ENCODE data around the gene JAKMIP1. TPM values are rescaled to one million over a fixed set of nuclear protein-coding genes. Genes with fewer than 3 reads are reported as not detected.

Gene JAKMIP1
- total and polyA plus RNA-seq, 2 of the 13 experiments (the other 11 are each of a cell fraction or from before 2014, with no cell fraction given) = not detected

DNA sequence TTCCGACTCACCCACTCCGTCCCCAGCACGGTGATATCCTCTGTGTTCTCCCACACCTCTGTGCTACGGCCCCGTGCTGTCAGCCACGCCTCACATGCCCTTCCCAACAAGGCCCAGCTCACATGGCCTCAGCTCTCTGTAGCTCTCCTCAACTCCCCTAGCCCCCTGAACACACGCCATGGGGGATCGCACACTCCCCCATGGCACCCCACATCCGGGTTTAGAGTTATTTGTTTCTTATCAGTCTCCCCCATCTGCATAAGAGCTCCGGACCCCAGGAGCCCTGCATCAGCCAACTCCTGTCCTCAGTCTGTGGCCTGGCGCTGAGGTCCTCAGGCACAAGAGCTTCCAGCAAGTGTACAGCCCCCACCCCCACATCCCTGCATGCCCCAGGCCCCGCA is 189.1 kb downstream of the JAKMIP1 start (continued):
- no peak for TF ChIP-seq ZNF253 (CRISPR knock-in tag; IDR thresholded peaks at IDR 0.05; ENCODE audit: borderline replicate concordance)

DNA sequence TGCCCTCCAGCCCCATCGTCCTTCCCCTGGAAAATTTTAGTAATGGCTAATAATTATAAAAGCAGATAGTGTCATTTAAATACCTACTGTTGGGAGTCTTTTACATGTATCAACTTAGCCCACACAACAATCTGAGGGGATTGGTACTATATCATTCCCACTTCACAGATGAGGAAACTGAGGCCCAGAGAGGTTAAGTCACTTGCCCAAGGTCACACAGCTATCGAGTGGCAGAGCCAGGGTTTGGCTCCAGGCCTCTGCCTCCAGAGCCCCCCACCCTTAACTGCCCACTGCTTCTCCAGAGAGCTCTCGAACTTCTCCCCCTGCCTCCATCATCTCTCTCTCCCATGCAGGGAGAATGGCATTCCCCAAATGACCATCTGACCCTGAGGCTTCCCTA is 189.6 kb downstream of the JAKMIP1 start:
- no peak overlapping the region for H3K4me2 ChIP-seq (ENCODE audit: low read depth, low read length)
- CTCF ChIA-PET (ENCODE audit: low intra/inter-chr PET ratio, low total read pairs) = no interaction called here
- POLR2A ChIA-PET = no interaction called here
- ATAC-seq (no peak), FAIRE-seq (no peak), DNase-seq (ENCODE audit: low spot score) (no peak)
- no peak overlapping the region for H2AFZ ChIP-seq (ENCODE audit: low read length)
- in situ Hi-C loops (cut with HindIII; ENCODE audit: extremely low pct_ligation_motif_present, low pct_unique_long_range_greater_than_20kb) = no loop called here
- H3K27me3 ChIP-seq (ENCODE audit: control insufficient read depth in 1 of 2, insufficient read depth in 2 of 2, low read length in 2 of 2) = peaks cover 0 to 10% of the 10 kb centered on the region in 2 experiments; a peak in 2 of 5 replicates
- no peaks in the 10 kb centered on the region for H3K36me3 ChIP-seq (replicated peaks in 1 of 2; ENCODE audit: control insufficient read depth in 1 of 2, insufficient read depth in 2 of 2, low read length in 2 of 2)
- TF ChIP-seq ZNF235 (CRISPR knock-in tag; IDR thresholded peaks at IDR 0.05; ENCODE audit: borderline replicate concordance) (no peak), REPIN1 (CRISPR knock-in tag; IDR thresholded peaks at IDR 0.05; ENCODE audit: borderline replicate concordance, low read depth) (no peak), ZNF768 (CRISPR knock-in tag; IDR thresholded peaks at IDR 0.05) (peak; percentile 86), ATF7-NPFF (CRISPR knock-in tag; IDR thresholded peaks at IDR 0.05; ENCODE audit: low read depth) (no peak), ZNF629 (CRISPR knock-in tag; conservative IDR thresholded peaks at IDR 0.05) (0 out of 2 replicates have a peak, but pooled peaks have one; percentile 10)
- no peaks in the 10 kb centered on the region for H3K9me3 ChIP-seq (ENCODE audit: low read length)
- intact Hi-C loops (cut with micrococcal nuclease; ENCODE audit: unreplicated experiment) = no loop called here
- no peaks in the 10 kb centered on the region for H4K20me1 ChIP-seq (ENCODE audit: insufficient read depth, low read length)
- WGBS (ENCODE audit: low lambda C conversion rate) = 0% methylated on average over 3 of the region's 3 CpGs
- no peak overlapping the region for H3K4me3 ChIP-seq (replicated peaks in 1 of 3; ENCODE audit: insufficient read depth in 1 of 3, low read depth in 2 of 3, low read length in 3 of 3)
- H3K27ac ChIP-seq (ENCODE audit: extremely low read length, insufficient read depth, low read length) = no peak overlapping the region
- no TSS peak for BruUV-seq (replicated peaks)
- no peaks in the 10 kb centered on the region for H3K4me1 ChIP-seq (ENCODE audit: insufficient read depth, low read length)
- no peaks in the 10 kb centered on the region for H3K79me2 ChIP-seq (ENCODE audit: insufficient read depth, low read length)
- H3K9ac ChIP-seq (ENCODE audit: insufficient read depth, low read depth, low read length) = no peak overlapping the region

DNA sequence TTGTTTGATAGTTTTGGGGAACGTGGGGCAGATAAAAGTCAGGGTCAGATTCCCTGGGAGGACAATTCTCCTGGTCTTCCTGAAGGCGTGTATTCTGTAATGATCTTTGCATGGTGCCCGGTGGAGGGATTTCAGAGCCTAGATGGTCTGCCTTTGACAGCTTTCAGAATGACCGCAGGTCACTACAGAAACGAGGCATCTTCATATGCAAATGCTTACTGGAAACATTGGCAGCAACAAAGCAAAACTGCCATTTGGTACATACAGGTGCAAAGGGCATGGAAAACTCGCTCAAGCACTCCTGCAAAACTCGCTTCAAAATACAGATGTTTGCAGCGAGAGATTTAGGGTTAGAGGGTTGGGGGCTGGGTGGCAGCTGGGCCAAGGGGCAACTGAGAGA is 190.9 kb downstream of the JAKMIP1 start:
- FAIRE-seq (no peak), DNase-seq (ENCODE audit: low spot score) (no peak), ATAC-seq (no peak)
- intact Hi-C loops (cut with micrococcal nuclease; ENCODE audit: unreplicated experiment) (no loop called here), in situ Hi-C loops (cut with HindIII; ENCODE audit: extremely low pct_ligation_motif_present, low pct_unique_long_range_greater_than_20kb) (no loop called here)
- H3K9ac ChIP-seq (ENCODE audit: insufficient read depth, low read depth, low read length) = no peak overlapping the region
- ChIA-PET POLR2A (no interaction called here), CTCF (ENCODE audit: low intra/inter-chr PET ratio, low total read pairs) (no interaction called here)
- no TSS peak for BruUV-seq (replicated peaks)
- H3K27me3 ChIP-seq (ENCODE audit: control insufficient read depth in 1 of 2, insufficient read depth in 2 of 2, low read length in 2 of 2) = peaks cover 0 to 10% of the 10 kb centered on the region in 2 experiments; a peak in 2 of 5 replicates
- H3K4me1 ChIP-seq (ENCODE audit: insufficient read depth, low read length) = no peaks in the 10 kb centered on the region
- no peak overlapping the region for H3K4me2 ChIP-seq (ENCODE audit: low read depth, low read length)
- no peak overlapping the region for H2AFZ ChIP-seq (ENCODE audit: low read length)
- no peaks in the 10 kb centered on the region for H4K20me1 ChIP-seq (ENCODE audit: insufficient read depth, low read length)
- no peaks in the 10 kb centered on the region for H3K36me3 ChIP-seq (replicated peaks in 1 of 2; ENCODE audit: control insufficient read depth in 1 of 2, insufficient read depth in 2 of 2, low read length in 2 of 2)
- no peak overlapping the region for H3K27ac ChIP-seq (ENCODE audit: extremely low read length, insufficient read depth, low read length)
- 1% methylated on average over 7 of the region's 8 CpGs for WGBS (ENCODE audit: low lambda C conversion rate)
- H3K9me3 ChIP-seq (ENCODE audit: low read length) = peaks cover 4% of the 10 kb centered on the region
- H3K4me3 ChIP-seq (replicated peaks in 1 of 3; ENCODE audit: insufficient read depth in 1 of 3, low read depth in 2 of 3, low read length in 3 of 3) = no peak overlapping the region
- H3K79me2 ChIP-seq (ENCODE audit: insufficient read depth, low read length) = no peaks in the 10 kb centered on the region
- no peak for TF ChIP-seq SRSF9 (IDR thresholded peaks at IDR 0.05; ENCODE audit: borderline replicate concordance, insufficient read depth, low read depth, low read length, poor library complexity, severe bottlenecking)
- TF ChIP-seq ARID2 (CRISPR knock-in tag; IDR thresholded peaks at IDR 0.05; ENCODE audit: borderline replicate concordance) = no peak
- no peak for TF ChIP-seq RXRB (CRISPR knock-in tag; IDR thresholded peaks at IDR 0.05; ENCODE audit: borderline replicate concordance)
- TF ChIP-seq HNRNPL (IDR thresholded peaks at IDR 0.05; ENCODE audit: low read depth, low read length) = no peak
- TF ChIP-seq KMT2B (CRISPR knock-in tag; IDR thresholded peaks at IDR 0.05) = no peak
- TF ChIP-seq, protein P1, sequence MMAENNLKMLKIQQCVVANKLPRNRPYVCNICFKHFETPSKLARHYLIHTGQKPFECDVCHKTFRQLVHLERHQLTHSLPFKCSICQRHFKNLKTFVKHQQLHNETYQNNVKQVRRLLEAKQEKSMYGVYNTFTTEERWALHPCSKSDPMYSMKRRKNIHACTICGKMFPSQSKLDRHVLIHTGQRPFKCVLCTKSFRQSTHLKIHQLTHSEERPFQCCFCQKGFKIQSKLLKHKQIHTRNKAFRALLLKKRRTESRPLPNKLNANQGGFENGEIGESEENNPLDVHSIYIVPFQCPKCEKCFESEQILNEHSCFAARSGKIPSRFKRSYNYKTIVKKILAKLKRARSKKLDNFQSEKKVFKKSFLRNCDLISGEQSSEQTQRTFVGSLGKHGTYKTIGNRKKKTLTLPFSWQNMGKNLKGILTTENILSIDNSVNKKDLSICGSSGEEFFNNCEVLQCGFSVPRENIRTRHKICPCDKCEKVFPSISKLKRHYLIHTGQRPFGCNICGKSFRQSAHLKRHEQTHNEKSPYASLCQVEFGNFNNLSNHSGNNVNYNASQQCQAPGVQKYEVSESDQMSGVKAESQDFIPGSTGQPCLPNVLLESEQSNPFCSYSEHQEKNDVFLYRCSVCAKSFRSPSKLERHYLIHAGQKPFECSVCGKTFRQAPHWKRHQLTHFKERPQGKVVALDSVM (CRISPR knock-in tag; IDR thresholded peaks at IDR 0.05) = no peak
- TF ChIP-seq HNF4G (IDR thresholded peaks at IDR 0.05; ENCODE audit: borderline replicate concordance, low read depth, low read length) = no peak
- TF ChIP-seq HNF4G (CRISPR knock-in tag; IDR thresholded peaks at IDR 0.05; ENCODE audit: borderline replicate concordance, low read depth) = no peak
- TF ChIP-seq ZBTB8A (CRISPR knock-in tag; IDR thresholded peaks at IDR 0.05; ENCODE audit: borderline replicate concordance, low read depth) = no peak
